GM06990 (cell line): ENCODE results near the gene FERMT2.

Source experiments
- DNase-seq: peaks from one replicate; pipeline ENCODE4 v3.0.0-alpha.2; 2011; ENCODE audit not compliant: insufficient read length; ENCODE audit errors: extremely low read depth
- H3K27me3 ChIP-seq: replicated peaks from 2 replicates; pipeline ENCODE4 v1.6.0; 2011; ENCODE audit warnings: low read length; ENCODE audit not compliant: control insufficient read depth, insufficient read depth
- H3K36me3 ChIP-seq: 2 replicates; pipeline ENCODE4 v1.5.1; 2011; ENCODE audit warnings: low read length; ENCODE audit not compliant: control insufficient read depth, insufficient read depth
- H3K4me3 ChIP-seq: replicated peaks from 2 replicates; pipeline ENCODE4 v1.5.1; 2011; ENCODE audit warnings: low read depth, mild to moderate bottlenecking, control low read depth, low read length
- CTCF ChIP-seq: IDR thresholded peaks from 2 replicates; pipeline ENCODE4 v1.5.1; 2011; ENCODE audit warnings: low read length, control low read depth, mild to moderate bottlenecking, inconsistent platforms; ENCODE audit not compliant: insufficient read depth, poor library complexity, severe bottlenecking

Gene FERMT2

GRCh38 chr14:52876806-52877205 is 74.0 kb downstream of the FERMT2 start:
- Histone ChIP-seq H3K36me3 (no peaks in the 10 kb centered on the region), H3K27me3 (no peaks in the 10 kb centered on the region), H3K4me3 (no peak overlapping the region)
- DNase-seq, result no peak
- no peak for TF ChIP-seq CTCF

- no peak for DNase-seq
- TF ChIP-seq CTCF, result no peak
- Histone ChIP-seq H3K4me3 (no peak overlapping the region), H3K36me3 (no peaks in the 10 kb centered on the region), H3K27me3 (no peaks in the 10 kb centered on the region)
Measured at GRCh38 chr14:52876311-52876710, 74.5 kb downstream of the FERMT2 start.

- Histone ChIP-seq H3K4me3 (no peak overlapping the region), H3K27me3 (no peaks in the 10 kb centered on the region), H3K36me3 (no peaks in the 10 kb centered on the region)
- TF ChIP-seq CTCF, result no peak
- no peak for DNase-seq
Measured at GRCh38 chr14:52875707-52876106, 75.1 kb downstream of the FERMT2 start.

- Histone ChIP-seq H3K36me3 (no peaks in the 10 kb centered on the region), H3K27me3 (no peaks in the 10 kb centered on the region), H3K4me3 (no peak overlapping the region)
- TF ChIP-seq CTCF, result no peak
- DNase-seq, result no peak
Measured at GRCh38 chr14:52874389-52874788, 76.5 kb downstream of the FERMT2 start.

GRCh38 chr14:52873694-52874093 is 77.2 kb downstream of the FERMT2 start:
- H3K27me3 ChIP-seq, result no peaks in the 10 kb centered on the region
- no peak for TF ChIP-seq CTCF
- no peak overlapping the region for H3K4me3 ChIP-seq
- H3K36me3 ChIP-seq, result no peaks in the 10 kb centered on the region
- DNase-seq, result no peak

GRCh38 chr14:52873065-52873464 is 77.8 kb downstream of the FERMT2 start:
- TF ChIP-seq CTCF, result no peak
- Histone ChIP-seq H3K4me3 (no peak overlapping the region), H3K36me3 (no peaks in the 10 kb centered on the region)

More at GRCh38 chr14:52873065-52873464, 77.8 kb downstream of the FERMT2 start:
- no peak for DNase-seq
- no peaks in the 10 kb centered on the region for H3K27me3 ChIP-seq
